ENCODE data around the gene DGKB. TPM values are rescaled to one million over a fixed set of nuclear protein-coding genes. Genes with fewer than 3 reads are reported as not detected.

The DGKB gene
- total RNA-seq, 1 experiment from 2014 or later, result not detected

DNA sequence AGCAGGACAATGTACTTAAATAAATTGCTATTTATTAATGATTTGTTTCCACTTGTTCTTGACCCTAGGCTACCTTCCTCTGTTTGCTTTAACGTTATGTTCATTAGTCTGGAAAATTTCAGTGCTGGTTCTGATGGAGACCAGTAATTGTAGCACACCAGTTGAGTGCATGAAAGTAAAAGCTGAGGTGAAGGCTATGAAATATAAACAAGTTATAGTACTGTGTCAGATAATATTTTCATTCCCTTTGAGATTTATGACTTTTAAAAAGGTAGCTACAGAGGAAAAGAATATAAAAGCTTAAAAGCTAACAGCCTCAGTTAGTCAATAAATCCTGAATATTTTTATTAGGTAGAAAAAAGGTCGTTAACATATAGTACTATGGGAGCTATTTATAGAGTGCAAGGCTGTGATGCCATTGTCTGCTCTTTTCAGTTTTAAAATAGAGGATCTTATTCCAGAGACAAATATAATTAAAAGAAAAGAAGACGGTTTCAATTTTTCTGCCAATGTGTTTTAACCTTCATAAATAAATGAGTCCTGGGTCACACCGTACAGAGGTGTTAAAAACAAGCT, 561.3 kb downstream of the DGKB start:
- no peaks in the 10 kb centered on the region for H3K36me3 Mint-ChIP-seq (ENCODE audit: insufficient read depth, unreplicated experiment)
- H3K4me3 Mint-ChIP-seq (ENCODE audit: low read depth, unreplicated experiment), result no peak overlapping the region
- no peak overlapping the region for H3K27ac Mint-ChIP-seq (ENCODE audit: unreplicated experiment)
- no peaks in the 10 kb centered on the region for H3K27me3 Mint-ChIP-seq (ENCODE audit: unreplicated experiment)
- CTCF ChIA-PET, result no interaction called here
- intact Hi-C loops (cut with micrococcal nuclease; ENCODE audit: unreplicated experiment), result no loop called here
- DNase-seq, result no peak
- BruUV-seq (replicated peaks), result no TSS peak
- no peaks in the 10 kb centered on the region for H3K9me3 Mint-ChIP-seq (ENCODE audit: low read depth, unreplicated experiment)
- no peaks in the 10 kb centered on the region for H3K4me1 Mint-ChIP-seq (ENCODE audit: low read depth, unreplicated experiment)
- TF ChIP-seq, protein P1, sequence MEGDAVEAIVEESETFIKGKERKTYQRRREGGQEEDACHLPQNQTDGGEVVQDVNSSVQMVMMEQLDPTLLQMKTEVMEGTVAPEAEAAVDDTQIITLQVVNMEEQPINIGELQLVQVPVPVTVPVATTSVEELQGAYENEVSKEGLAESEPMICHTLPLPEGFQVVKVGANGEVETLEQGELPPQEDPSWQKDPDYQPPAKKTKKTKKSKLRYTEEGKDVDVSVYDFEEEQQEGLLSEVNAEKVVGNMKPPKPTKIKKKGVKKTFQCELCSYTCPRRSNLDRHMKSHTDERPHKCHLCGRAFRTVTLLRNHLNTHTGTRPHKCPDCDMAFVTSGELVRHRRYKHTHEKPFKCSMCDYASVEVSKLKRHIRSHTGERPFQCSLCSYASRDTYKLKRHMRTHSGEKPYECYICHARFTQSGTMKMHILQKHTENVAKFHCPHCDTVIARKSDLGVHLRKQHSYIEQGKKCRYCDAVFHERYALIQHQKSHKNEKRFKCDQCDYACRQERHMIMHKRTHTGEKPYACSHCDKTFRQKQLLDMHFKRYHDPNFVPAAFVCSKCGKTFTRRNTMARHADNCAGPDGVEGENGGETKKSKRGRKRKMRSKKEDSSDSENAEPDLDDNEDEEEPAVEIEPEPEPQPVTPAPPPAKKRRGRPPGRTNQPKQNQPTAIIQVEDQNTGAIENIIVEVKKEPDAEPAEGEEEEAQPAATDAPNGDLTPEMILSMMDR (IDR thresholded peaks at IDR 0.05; ENCODE audit: unreplicated experiment), result no peak

DNA sequence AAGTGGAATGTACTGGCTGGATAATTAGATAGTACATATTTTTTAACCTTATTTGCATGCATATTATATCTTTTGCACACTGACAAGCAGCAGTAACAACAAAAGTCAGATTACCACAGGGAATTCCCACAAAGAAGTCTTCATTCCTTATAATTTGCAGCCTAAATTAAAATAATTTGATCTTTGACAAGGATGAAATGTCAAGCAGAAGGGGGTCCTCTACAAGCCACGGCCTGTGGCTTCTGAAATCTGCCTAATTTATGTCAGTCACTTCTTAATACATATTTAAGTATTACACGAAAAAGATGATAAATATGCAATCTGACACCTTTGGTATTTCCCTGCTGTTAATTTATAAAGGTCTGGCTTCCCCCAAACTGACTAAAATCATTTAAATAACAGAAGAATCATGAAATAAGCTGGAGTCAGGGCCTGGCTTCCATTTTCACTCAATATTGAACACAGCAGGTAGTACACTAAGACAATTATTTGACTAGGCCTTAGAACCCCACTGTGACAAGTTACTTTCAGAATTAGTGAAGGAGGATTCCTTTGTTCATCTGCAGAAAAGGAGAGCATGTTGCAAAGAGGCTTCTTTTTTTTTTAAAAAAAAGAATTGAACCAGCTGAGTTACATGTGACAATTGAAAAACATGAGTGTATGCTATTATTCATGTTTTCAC, 562.0 kb downstream of the DGKB start:
- intact Hi-C loops (cut with micrococcal nuclease; ENCODE audit: unreplicated experiment), result no loop called here
- H3K4me3 Mint-ChIP-seq (ENCODE audit: low read depth, unreplicated experiment), result no peak overlapping the region
- no peak overlapping the region for H3K27ac Mint-ChIP-seq (ENCODE audit: unreplicated experiment)
- DNase-seq, result no peak
- no peaks in the 10 kb centered on the region for H3K27me3 Mint-ChIP-seq (ENCODE audit: unreplicated experiment)
- no peaks in the 10 kb centered on the region for H3K4me1 Mint-ChIP-seq (ENCODE audit: low read depth, unreplicated experiment)
- TF ChIP-seq, protein P1 (IDR thresholded peaks at IDR 0.05; ENCODE audit: unreplicated experiment), result no peak
- no TSS peak for BruUV-seq (replicated peaks)
- no peaks in the 10 kb centered on the region for H3K36me3 Mint-ChIP-seq (ENCODE audit: insufficient read depth, unreplicated experiment)
- CTCF ChIA-PET, result no interaction called here
- H3K9me3 Mint-ChIP-seq (ENCODE audit: low read depth, unreplicated experiment), result no peaks in the 10 kb centered on the region

DNA sequence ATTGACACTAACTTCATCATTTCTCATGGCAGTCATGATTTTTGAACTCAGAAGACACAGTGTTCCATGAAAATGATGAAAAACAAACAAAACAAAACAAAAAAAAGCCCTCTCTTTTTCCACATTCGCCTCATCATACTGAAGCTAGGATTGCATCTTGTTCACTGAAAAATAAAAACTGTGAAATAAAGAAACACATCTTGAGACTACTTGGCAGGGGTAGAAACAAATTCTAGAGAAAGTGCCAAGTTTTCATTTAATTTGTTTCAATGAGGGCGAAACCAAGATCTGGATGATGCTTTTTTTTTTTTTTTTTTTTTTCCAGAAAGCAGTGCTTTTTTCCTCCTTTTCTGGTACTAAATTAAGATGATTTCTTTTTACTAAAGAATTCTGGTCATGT, 562.7 kb downstream of the DGKB start:
- Mint-ChIP-seq H3K27ac (ENCODE audit: unreplicated experiment) (no peak overlapping the region), H3K36me3 (ENCODE audit: insufficient read depth, unreplicated experiment) (no peaks in the 10 kb centered on the region), H3K4me1 (ENCODE audit: low read depth, unreplicated experiment) (no peaks in the 10 kb centered on the region), H3K4me3 (ENCODE audit: low read depth, unreplicated experiment) (no peak overlapping the region), H3K9me3 (ENCODE audit: low read depth, unreplicated experiment) (no peaks in the 10 kb centered on the region), H3K27me3 (ENCODE audit: unreplicated experiment) (no peaks in the 10 kb centered on the region)
- TF ChIP-seq, protein P1 (IDR thresholded peaks at IDR 0.05; ENCODE audit: unreplicated experiment), result no peak
- no peak for DNase-seq
- no TSS peak for BruUV-seq (replicated peaks)
- intact Hi-C loops (cut with micrococcal nuclease; ENCODE audit: unreplicated experiment), result no loop called here
- CTCF ChIA-PET, result no interaction called here

DNA sequence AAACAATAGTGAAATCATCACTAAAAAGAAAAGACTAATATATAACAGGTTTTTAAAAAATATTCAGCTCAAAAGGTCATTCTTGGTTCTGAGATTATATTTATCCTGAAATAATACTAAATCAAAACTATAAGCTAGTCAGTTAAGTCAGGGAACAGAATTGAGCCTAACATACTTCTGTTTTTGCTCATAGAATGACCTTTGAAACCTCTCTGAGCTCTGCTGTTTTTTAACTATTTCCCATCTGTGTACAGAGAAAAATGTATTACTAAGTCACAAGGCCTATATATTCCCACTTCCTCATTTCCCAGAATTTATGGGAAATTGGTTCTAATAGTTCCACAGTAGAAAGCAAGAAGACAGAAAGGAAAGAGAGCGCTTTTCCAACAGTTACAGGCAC, 566.3 kb downstream of the DGKB start:
- BruUV-seq (replicated peaks), result no TSS peak
- H3K27me3 Mint-ChIP-seq (ENCODE audit: unreplicated experiment), result no peaks in the 10 kb centered on the region
- no peaks in the 10 kb centered on the region for H3K9me3 Mint-ChIP-seq (ENCODE audit: low read depth, unreplicated experiment)
- no peak overlapping the region for H3K27ac Mint-ChIP-seq (ENCODE audit: unreplicated experiment)
- CTCF ChIA-PET, result no interaction called here
- intact Hi-C loops (cut with micrococcal nuclease; ENCODE audit: unreplicated experiment), result no loop called here
- TF ChIP-seq, protein P1 (IDR thresholded peaks at IDR 0.05; ENCODE audit: unreplicated experiment), result no peak
- H3K4me1 Mint-ChIP-seq (ENCODE audit: low read depth, unreplicated experiment), result no peaks in the 10 kb centered on the region
- H3K4me3 Mint-ChIP-seq (ENCODE audit: low read depth, unreplicated experiment), result no peak overlapping the region
- no peaks in the 10 kb centered on the region for H3K36me3 Mint-ChIP-seq (ENCODE audit: insufficient read depth, unreplicated experiment)
- DNase-seq, result no peak
